ENCODE measurements around the gene FOXO4. TPM values are rescaled to one million over a fixed set of nuclear protein-coding genes. Genes with fewer than 3 reads are reported as not detected.

Gene FOXO4
- total RNA-seq, 1 donor from 2014 or later = 9.9 TPM

DNA sequence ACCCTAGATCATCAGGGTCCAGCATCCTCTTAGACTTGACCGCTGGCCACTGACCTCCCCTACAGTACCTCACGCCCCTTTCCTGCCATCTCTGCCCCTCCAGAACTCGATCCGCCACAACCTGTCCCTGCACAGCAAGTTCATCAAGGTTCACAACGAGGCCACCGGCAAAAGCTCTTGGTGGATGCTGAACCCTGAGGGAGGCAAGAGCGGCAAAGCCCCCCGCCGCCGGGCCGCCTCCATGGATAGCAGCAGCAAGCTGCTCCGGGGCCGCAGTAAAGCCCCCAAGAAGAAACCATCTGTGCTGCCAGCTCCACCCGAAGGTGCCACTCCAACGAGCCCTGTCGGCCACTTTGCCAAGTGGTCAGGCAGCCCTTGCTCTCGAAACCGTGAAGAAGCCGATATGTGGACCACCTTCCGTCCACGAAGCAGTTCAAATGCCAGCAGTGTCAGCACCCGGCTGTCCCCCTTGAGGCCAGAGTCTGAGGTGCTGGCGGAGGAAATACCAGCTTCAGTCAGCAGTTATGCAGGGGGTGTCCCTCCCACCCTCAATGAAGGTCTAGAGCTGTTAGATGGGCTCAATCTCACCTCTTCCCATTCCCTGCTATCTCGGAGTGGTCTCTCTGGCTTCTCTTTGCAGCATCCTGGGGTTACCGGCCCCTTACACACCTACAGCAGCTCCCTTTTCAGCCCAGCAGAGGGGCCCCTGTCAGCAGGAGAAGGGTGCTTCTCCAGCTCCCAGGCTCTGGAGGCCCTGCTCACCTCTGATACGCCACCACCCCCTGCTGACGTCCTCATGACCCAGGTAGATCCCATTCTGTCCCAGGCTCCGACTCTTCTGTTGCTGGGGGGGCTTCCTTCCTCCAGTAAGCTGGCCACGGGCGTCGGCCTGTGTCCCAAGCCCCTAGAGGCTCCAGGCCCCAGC is 5.2 kb downstream of the FOXO4 start:
- no peak for DNase-seq

DNA sequence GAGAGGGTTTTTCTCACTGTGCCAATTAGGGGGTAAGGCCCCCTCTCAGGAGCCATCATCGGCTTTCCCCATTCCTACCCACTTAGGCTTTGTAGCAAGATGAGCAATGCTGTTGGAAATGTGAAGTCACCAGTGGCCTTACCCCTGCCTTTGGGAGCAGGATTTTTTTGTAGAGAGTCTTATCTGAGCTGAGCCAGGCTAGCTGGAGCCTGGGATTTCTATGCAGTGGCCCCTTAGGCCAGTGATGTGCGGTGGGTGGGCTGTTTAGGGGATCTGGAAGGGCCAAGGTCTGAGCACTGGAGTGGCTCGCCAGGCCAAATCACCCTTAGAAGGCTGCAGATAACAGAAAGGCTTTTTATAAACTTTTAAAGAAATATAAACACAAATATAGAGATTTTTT is 6.6 kb downstream of the FOXO4 start:
- DNase-seq = no peak

- peak; percentile 12 for DNase-seq
Measured at GRCh38 chrX:71103110-71103983, 7.7 kb downstream of the FOXO4 start.

DNA sequence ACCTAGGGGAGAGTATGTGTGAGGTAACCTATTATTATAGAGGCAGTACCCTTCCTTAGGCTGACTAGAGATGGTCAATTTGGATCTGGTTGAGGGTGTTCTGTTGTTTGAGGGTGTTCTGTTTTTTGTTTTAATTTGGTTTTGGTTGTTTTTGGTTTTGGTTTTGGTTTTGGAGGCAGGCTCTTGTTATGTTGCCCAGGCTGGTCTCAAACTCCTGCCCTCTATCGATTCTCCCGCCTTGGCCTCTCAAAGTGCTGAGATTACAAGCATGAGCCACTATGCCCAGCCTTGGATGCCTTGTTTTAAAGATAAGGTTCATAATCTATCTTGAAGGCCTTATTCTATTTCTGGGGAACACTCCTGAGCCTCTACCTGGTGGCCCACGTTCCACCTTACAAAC is 10.0 kb downstream of the FOXO4 start:
- no peak for DNase-seq

DNA sequence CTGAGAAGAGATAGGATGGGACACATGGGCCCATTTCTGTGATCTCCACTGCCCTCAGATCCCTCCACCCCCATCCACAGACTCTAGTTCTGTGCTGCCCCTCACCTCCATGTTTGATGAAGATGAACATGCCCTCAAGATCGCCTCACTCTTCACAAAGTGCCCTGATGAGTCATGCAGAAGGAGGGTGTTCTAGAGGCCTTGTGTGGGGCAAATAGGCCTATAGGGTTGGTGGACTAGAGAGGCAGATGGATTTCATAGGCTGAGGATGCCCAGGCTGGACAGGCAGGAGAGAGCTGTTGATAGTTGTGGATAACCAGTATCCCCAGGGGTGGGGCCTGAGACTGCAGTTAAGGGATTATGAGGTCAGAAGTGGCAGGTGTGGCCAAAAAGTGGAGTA is 10.8 kb downstream of the FOXO4 start, which contains the start of gene CXorf65:
Gene CXorf65, minus strand, starts transcription at position 314 of the 400 bp plus-strand sequence. Its CDS starts 184 bp downstream, at position 130.
- no peak for DNase-seq

- no peak for DNase-seq
Measured at GRCh38 chrX:71107245-71107644, 11.6 kb downstream of the FOXO4 start.

GRCh38 chrX:71107762-71108360 is 12.2 kb downstream of the FOXO4 start:
- no peak for DNase-seq

DNA sequence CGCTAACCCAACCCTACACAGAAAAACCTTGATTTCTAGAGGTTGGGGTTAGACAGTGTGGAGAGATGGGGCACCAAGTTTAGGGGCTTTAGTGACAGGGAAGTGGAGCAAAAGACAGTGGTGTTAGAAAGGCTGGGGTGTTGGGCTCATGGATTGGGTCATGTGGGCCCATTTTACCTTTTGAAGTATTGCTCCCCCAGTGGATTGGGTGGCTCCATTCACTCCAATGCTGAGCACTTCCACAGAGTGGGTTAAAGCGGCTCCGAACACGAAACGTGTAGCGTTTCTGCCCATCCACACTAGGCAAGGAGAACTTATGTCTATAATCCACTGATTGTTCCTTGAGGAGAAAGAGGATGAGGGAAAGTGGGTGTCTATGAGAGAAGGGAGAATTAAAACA is 13.4 kb downstream of the FOXO4 start:
- no peak for DNase-seq

DNA sequence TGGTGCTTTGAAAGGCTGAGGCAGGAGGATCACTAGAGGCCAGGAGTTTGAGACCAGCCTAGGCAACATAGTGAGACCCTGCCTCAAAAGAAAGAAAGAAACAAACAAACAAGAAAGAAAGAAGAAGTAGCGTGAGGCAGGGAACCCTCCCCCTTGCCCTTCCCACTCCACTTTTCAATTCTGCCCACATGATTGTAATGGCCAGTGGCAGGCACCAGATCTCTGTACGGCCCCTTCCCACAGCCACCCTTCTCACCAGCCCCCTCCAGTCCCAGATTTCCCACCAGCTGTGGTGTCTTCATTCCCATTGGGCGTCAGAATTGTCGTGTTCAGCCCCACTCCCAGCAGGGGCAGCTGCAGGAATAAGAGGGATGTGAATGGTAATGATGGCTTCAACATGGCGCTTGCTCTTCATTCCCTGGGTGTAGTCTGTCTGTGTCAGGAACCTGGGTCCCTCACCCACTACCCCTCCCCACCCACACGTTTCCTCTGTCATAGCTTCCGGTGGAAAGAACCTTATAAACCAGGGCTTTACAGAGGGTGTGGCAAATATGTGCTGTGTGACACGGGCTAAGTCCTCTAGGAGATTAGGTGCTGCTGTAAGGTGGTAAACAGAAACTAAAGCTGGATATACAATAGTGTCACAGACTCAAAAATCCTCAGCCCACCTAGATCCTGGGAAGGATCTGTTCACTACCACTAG is 15.6 kb downstream of the FOXO4 start, which contains the start of gene IL2RG:
Gene IL2RG, minus strand, starts transcription at position 437 of the 703 bp plus-strand sequence. Its CDS starts 38 bp downstream, at position 399.
- DNase-seq = no peak

- DNase-seq = no peak
Measured at GRCh38 chrX:71111921-71112431, 16.3 kb downstream of the FOXO4 start.

- DNase-seq = no peak
Measured at GRCh38 chrX:71117358-71117757, 21.7 kb downstream of the FOXO4 start.

DNA sequence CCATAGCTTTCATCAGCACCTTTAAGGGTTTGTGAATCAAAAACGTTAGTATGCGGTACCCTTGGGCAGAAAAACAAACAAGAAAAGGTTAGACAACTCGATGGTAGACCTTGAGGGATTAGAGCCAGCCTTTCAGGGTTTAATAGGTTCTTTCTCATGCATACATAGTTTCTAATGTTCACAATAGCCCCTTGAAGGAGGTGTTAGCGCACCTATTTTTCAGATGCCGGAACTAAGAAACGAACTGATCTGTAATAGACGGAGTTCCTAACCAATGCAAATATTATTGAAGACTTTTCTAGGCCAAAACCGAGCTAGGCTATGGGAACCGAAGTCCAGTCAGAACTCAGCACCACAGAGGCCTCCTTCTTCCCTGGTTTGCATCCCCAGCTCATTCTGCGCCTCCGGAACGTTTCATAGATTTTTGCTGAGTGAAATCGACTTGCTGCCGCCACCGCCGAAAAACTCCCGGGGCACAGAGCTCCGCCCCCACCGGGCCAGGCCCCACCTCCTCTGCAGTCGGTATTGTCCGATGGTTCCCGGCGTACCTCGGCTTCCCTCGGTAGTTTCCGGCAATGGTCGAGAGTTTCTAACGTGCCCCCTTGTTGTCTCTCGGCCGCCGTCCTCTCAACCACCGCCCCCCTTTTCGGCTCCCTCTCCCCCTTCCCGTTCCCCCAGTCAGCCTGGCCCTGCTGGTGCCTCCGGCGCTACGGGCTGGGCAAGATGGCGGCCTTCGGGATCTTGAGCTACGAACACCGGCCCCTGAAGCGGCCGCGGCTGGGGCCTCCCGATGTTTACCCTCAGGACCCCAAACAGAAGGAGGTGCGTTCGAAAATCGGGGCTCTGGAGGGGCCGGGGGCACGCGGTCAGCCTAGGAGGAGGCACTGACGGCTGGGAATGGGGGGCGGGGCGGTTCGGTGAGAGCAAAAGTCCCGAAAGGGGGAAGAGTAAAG is 22.7 kb downstream of the FOXO4 start, which contains the start of gene MED12:
Gene MED12, plus strand, starts transcription at position 565 of the 953 bp plus-strand sequence. Its CDS starts 159 bp downstream, at position 724.
- peak; percentile 74 for DNase-seq

GRCh38 chrX:71118985-71119535 is 23.4 kb downstream of the FOXO4 start:
- DNase-seq = no peak

DNA sequence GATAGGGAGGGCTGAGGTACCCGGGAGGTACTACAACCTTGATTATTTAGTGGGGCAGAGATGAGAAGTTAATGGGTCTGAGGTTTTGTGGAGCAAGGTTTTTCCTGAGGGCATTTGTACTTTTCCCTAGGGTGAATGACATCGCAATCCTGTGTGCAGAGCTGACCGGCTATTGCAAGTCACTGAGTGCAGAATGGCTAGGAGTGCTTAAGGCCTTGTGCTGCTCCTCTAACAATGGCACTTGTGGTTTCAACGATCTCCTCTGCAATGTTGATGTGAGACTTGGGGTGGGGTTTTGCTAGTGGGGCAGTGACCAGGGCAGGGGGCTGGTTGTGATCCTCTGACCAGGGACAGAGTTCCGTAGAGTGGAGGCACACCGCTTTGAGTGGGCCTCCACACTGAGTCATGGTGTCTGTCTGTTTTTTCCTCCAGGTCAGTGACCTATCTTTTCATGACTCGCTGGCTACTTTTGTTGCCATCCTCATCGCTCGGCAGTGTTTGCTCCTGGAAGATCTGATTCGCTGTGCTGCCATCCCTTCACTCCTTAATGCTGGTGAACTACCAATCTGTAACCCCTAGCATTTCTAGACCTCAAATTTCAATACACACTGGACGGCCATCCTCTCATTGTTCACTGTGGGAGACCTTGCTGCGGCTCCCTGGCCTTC is 32.6 kb downstream of the FOXO4 start:
- DNase-seq = no peak

GRCh38 chrX:71128915-71129765 is 33.5 kb downstream of the FOXO4 start:
- peak; percentile 40 for DNase-seq

- DNase-seq = no peak
Measured at GRCh38 chrX:71131510-71131909, 35.9 kb downstream of the FOXO4 start.

DNA sequence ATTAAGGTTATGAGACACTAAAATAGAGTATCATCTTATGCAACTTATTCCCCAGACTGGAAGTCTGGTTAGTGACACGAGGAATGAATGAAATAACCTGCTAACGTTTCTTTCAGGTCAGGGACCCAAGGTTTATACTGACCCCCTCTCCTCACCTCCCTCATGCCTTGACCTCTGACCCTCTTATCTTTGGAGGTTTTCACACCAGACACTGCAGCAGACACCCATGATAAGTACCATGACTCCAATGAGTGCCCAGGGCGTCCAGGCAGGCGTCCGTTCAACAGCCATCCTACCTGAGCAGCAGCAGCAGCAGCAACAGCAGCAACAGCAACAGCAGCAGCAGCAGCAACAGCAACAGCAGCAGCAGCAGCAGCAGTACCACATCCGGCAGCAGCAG is 44.8 kb downstream of the FOXO4 start:
- DNase-seq = no peak

DNA sequence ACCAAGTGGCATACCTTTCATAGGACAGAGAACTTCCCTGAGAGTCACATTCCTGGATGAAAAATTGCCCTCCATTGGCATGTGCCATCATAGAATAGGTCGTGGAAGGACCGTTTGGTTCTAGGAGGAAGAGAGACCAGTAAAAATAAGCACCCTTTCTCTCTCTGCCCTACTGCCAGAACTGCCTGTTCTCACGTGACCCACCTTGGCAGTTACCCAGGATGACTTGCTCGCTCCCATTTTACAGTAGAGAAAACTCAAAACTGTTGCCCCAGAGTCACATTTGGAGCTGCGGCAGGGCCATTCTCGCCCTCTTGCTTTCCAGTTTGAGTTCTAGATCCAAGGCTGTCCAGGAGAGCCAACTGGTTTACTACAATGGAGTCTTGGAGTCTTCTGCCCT is 47.9 kb downstream of the FOXO4 start:
- no peak for DNase-seq

Data from skin of body (tissue), 2 donors.